IMR-90 (cell line): ENCODE results near the gene EME2. TPM values are rescaled to one million over a fixed set of nuclear protein-coding genes. Genes with fewer than 3 reads are reported as not detected.

Source experiments
- ATAC-seq: fragments of 200-7000 bp; cut with Tn5 transposase; 2 replicates; pipeline ENCODE4 v1.9.1; 2020; ENCODE audit warnings: low read depth, mild to moderate bottlenecking, moderate library complexity
- BruUV-seq: library from RNA; stranded (reverse); fragments of 400-500 nt; replicated peaks from 2 replicates; lab custom pipeline; 2021; lab: Mats Ljungman, UMichigan
- CTCF ChIA-PET: fragments of 300-600 bp; formaldehyde crosslinking; extraction: SDS; loops from one replicate; lab custom pipeline; 2021; ENCODE audit warnings: antibody characterized with exemption; lab: Yijun Ruan, JAX
- POLR2A ChIA-PET: fragments of 300-600 bp; sonication (Branson Sonifier 250); formaldehyde crosslinking; loops from one replicate; lab custom pipeline; 2022; ENCODE audit warnings: antibody characterized with exemption; ENCODE audit not compliant: unreplicated experiment; lab: Charles Lee
- DNase-seq: peaks from one replicate; pipeline ENCODE4 v3.0.0; 2013
- H2AFZ ChIP-seq: replicated peaks from 2 replicates; pipeline ENCODE3; 2013; ENCODE audit warnings: low read length, mild to moderate bottlenecking; ENCODE audit not compliant: poor library complexity
- H2AK5ac ChIP-seq: 2 replicates; pipeline ENCODE4 v1.6.1; 2013; ENCODE audit warnings: low read depth, low read length, inconsistent platforms
- H2AK9ac ChIP-seq: replicated peaks from 2 replicates; pipeline ENCODE3; 2013; ENCODE audit warnings: mild to moderate bottlenecking, low read depth, low read length, moderate library complexity; ENCODE audit not compliant: poor library complexity
- H2BK120ac ChIP-seq: 2 replicates; pipeline ENCODE4 v1.6.1; 2013; ENCODE audit warnings: low read depth, low read length, inconsistent platforms
- H2BK15ac ChIP-seq: 3 replicates; pipeline ENCODE4 v1.6.1; 2013; ENCODE audit warnings: low read depth, low read length, inconsistent platforms
- H2BK20ac ChIP-seq: 2 replicates; pipeline ENCODE4 v1.6.1; 2013; ENCODE audit warnings: low read depth, mild to moderate bottlenecking, inconsistent platforms, low read length, moderate library complexity
- H2BK5ac ChIP-seq: 2 replicates; pipeline ENCODE4 v1.6.1; 2013; ENCODE audit warnings: mild to moderate bottlenecking, low read depth, low read length, inconsistent platforms; ENCODE audit not compliant: poor library complexity, severe bottlenecking
- H3K14ac ChIP-seq: replicated peaks from 2 replicates; pipeline ENCODE4 v1.6.1; 2013; ENCODE audit warnings: low read depth, low read length, inconsistent platforms
- H3K18ac ChIP-seq: 2 replicates; pipeline ENCODE4 v1.6.1; 2013; ENCODE audit warnings: low read depth, low read length, control low read depth
- H3K23ac ChIP-seq: 2 replicates; pipeline ENCODE4 v1.6.1; 2013; ENCODE audit warnings: low read depth, low read length, inconsistent platforms
- H3K27ac ChIP-seq: 2 replicates; pipeline ENCODE4 v1.5.1; 2013; ENCODE audit warnings: mild to moderate bottlenecking, control low read depth, low read length; ENCODE audit not compliant: insufficient read depth
- H3K27me3 ChIP-seq: 2 replicates; pipeline ENCODE4 v1.6.1; 2013; ENCODE audit warnings: low read length; ENCODE audit not compliant: control insufficient read depth, insufficient read depth
- H3K36me3 ChIP-seq: 2 replicates; pipeline ENCODE4 v1.6.1; 2013; ENCODE audit warnings: low read length, mixed read lengths; ENCODE audit not compliant: control insufficient read depth, insufficient read depth
- H3K4ac ChIP-seq: 2 replicates; pipeline ENCODE4 v1.6.1; 2013; ENCODE audit warnings: low read depth, low read length, inconsistent platforms
- H3K4me1 ChIP-seq: 2 replicates; pipeline ENCODE4 v1.6.1; 2013; ENCODE audit warnings: low read length, mixed read lengths; ENCODE audit not compliant: control insufficient read depth, insufficient read depth
- H3K4me2 ChIP-seq: 2 replicates; pipeline ENCODE4 v1.6.1; 2013; ENCODE audit warnings: low read depth, mild to moderate bottlenecking, control low read depth, low read length, moderate library complexity
- H3K4me3 ChIP-seq: 2 replicates; pipeline ENCODE4 v1.5.1; 2013; ENCODE audit warnings: low read depth, mild to moderate bottlenecking, control low read depth, low read length, moderate library complexity; ENCODE audit not compliant: insufficient read depth
- H3K56ac ChIP-seq: 2 replicates; pipeline ENCODE4 v1.6.1; 2013; ENCODE audit warnings: low read length, inconsistent platforms; ENCODE audit not compliant: insufficient read depth; ENCODE audit errors: extremely low read depth
- H3K79me1 ChIP-seq, 2 experiments: 2 replicates each; pipeline ENCODE4 v1.6.1; 2013; ENCODE audit warnings: low read length in 2 of 2, inconsistent platforms in 1 of 2, low read depth in 1 of 2
- H3K9ac ChIP-seq: 2 replicates; pipeline ENCODE4 v1.6.1; 2013; ENCODE audit warnings: low read depth, low read length, control low read depth
- H3K9me1 ChIP-seq: 2 replicates; pipeline ENCODE4 v1.6.1; 2013; ENCODE audit warnings: low read length, inconsistent platforms; ENCODE audit not compliant: insufficient read depth
- H3K9me3 ChIP-seq: 2 replicates; pipeline ENCODE4 v1.6.1; 2013; ENCODE audit warnings: low read length; ENCODE audit not compliant: control insufficient read depth, insufficient read depth
- H4K20me1 ChIP-seq: 2 replicates; pipeline ENCODE4 v1.6.1; 2013; ENCODE audit warnings: low read length, inconsistent platforms; ENCODE audit not compliant: insufficient read depth
- H4K5ac ChIP-seq: 2 replicates; pipeline ENCODE4 v1.6.1; 2013; ENCODE audit warnings: mild to moderate bottlenecking, low read depth, low read length, control low read depth
- H4K8ac ChIP-seq, 2 experiments: 2 replicates each; pipeline ENCODE4 v1.6.1; 2013; ENCODE audit warnings: low read depth in 2 of 2, low read length in 2 of 2, control low read depth in 1 of 2, inconsistent platforms in 1 of 2
- H4K91ac ChIP-seq: 2 replicates; pipeline ENCODE4 v1.6.1; 2013; ENCODE audit warnings: low read depth, low read length, inconsistent platforms; ENCODE audit not compliant: insufficient read depth
- CEBPB ChIP-seq: IDR thresholded peaks from 2 replicates; pipeline ENCODE4 v1.6.1; 2012; ENCODE audit warnings: low read depth, low read length, improper control_type of control experiment
- FOS ChIP-seq: fragments of 150-350 bp; IDR thresholded peaks from 2 replicates; pipeline ENCODE4 v1.6.1; 2016; ENCODE audit warnings: low read depth, low read length
- MAFK ChIP-seq: IDR thresholded peaks from 2 replicates; pipeline ENCODE4 v1.6.1; 2012; ENCODE audit warnings: low read depth, low read length, improper control_type of control experiment
- MXI1 ChIP-seq: IDR thresholded peaks from 2 replicates; pipeline ENCODE4 v1.6.1; 2012; ENCODE audit warnings: low read depth, mild to moderate bottlenecking, low read length, moderate library complexity, borderline replicate concordance
- NFE2L2 ChIP-seq: fragments of 150-350 bp; IDR thresholded peaks from 2 replicates; pipeline ENCODE4 v1.6.1; 2016; ENCODE audit warnings: low read depth, mild to moderate bottlenecking, low read length
- RCOR1 ChIP-seq: IDR thresholded peaks from 2 replicates; pipeline ENCODE4 v1.6.1; 2012; ENCODE audit warnings: mild to moderate bottlenecking, low read length, improper control_type of control experiment; ENCODE audit not compliant: insufficient replicate concordance
- RFX5 ChIP-seq: IDR thresholded peaks from 2 replicates; pipeline ENCODE4 v1.8.0; 2012; ENCODE audit warnings: low read depth, mild to moderate bottlenecking, low read length, moderate library complexity
- SMC3 ChIP-seq: fragments of 150-350 bp; IDR thresholded peaks from 2 replicates; pipeline ENCODE4 v1.6.1; 2016; ENCODE audit warnings: low read depth, mild to moderate bottlenecking, antibody characterized with exemption, low read length, moderate library complexity
- USF2 ChIP-seq: fragments of 150-350 bp; IDR thresholded peaks from 2 replicates; pipeline ENCODE4 v1.6.1; 2017; ENCODE audit warnings: mild to moderate bottlenecking, antibody characterized with exemption, low read length, low read depth
- WGBS, 2 experiments: methylation state at CpG; one replicate each; pipeline versions ENCODE4 v1.1.5 to v1.1.7; 2013; ENCODE audit warnings: missing lambda C conversion rate in 2 of 2; ENCODE audit not compliant: insufficient read length in 1 of 2; ENCODE audit errors: extremely low coverage in 2 of 2; 5-methylcytosine and 5-hydroxymethylcytosine counted together
- dilution Hi-C: fragments of 300-500 bp; cut with HindIII; formaldehyde crosslinking; loops from one replicate; pipeline ENCODE4 v1.14.3; 2018; ENCODE audit warnings: low sequenced_read_pairs; ENCODE audit not compliant: unreplicated experiment
- in situ Hi-C: fragments of 300-500 bp; cut with MboI; formaldehyde crosslinking; loops from 3 replicates; pipeline ENCODE4 v1.14.3; 2019; ENCODE audit warnings: low sequenced_read_pairs, inconsistent platforms, mixed read lengths
- intact Hi-C: fragments of 100-400 bp; cut with micrococcal nuclease; formaldehyde crosslinking; loops from 2 replicates; pipeline ENCODE4 v1.10.0; 2022
- polyA plus RNA-seq, 3 experiments: library from polyadenylated mRNA; depleted of rRNA; stranded (reverse); fragments of >200 nt; gene quantifications; 2 replicates each; pipeline ENCODE4 v1.2.3, GENCODE V29; 2012; ENCODE audit warnings: low replicate concordance in 1 of 3
- total RNA-seq: library from RNA; depleted of rRNA; stranded (reverse); fragments of >200 nt; gene quantifications from 2 replicates; pipeline ENCODE4 v1.2.3, GENCODE V29; 2012

Gene EME2
- total and polyA plus RNA-seq, 2 of the 4 experiments (the other 2 are of a cell fraction): 1.3 to 9.6 TPM

DNA sequence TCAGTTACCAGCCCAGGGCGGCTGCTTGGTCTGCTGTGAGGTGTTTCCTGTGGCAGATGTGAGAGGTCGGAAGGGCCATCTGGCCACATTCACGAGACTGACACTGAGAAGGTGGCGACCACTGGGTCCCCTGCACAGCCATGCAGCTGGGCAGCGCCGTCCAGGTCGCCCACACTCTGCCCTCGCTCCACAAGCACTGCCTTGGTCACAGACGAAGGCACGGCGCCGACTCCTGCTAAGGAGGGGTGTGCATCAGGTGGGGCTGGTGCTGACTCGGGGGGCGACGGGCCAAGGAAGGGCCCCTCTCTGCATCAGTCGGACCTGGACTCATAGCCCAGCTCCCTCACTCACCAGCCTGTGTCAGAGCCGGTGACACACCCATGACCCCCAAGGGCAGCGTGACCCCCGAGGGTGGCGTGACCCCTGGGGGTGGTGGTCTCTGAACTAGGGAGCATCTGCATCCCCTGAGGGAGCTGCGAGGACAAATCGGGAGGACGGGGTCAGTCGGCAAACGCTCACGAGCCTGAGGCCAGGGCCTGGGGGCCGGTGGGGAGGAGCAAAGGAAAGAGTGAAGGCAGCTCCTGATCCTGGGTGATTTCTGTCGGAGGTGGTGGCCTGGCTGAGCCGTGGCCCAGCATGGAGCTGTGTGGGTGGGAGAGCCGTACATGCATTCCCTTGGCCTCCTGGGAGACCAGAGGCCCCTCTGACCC, 31.7 kb upstream of the EME2 start:
- Histone ChIP-seq H3K79me1 (peaks cover 25 to 58% of the 10 kb centered on the region in 2 experiments), H4K20me1 (peaks cover 44% of the 10 kb centered on the region), H3K9me1 (peaks cover 6% of the 10 kb centered on the region), H3K27me3 (no peaks in the 10 kb centered on the region), H3K14ac (no peak overlapping the region), H3K23ac (no peak overlapping the region), H3K4me1 (peaks cover 2% of the 10 kb centered on the region; the same call in 1 of the 2 replicates), H3K4ac (no peak overlapping the region), H3K9me3 (no peaks in the 10 kb centered on the region), H2AK5ac (no peak overlapping the region), H2BK20ac (no peak overlapping the region), H4K91ac (no peak overlapping the region), H2AK9ac (no peak overlapping the region), H4K5ac (no peak overlapping the region), H2BK5ac (no peak overlapping the region), H2BK120ac (no peak overlapping the region), H3K27ac (no peak overlapping the region), H4K8ac (no peak overlapping the region), H3K56ac (no peak overlapping the region), H3K9ac (no peak overlapping the region), H2AFZ (no peak overlapping the region), H3K36me3 (peaks cover 34% of the 10 kb centered on the region), H3K18ac (no peak overlapping the region), H2BK15ac (no peak overlapping the region), H3K4me2 (no peak overlapping the region), H3K4me3 (no peak overlapping the region)
- CTCF ChIA-PET: no interaction called here
- dilution Hi-C loops: no loop called here
- POLR2A ChIA-PET: no interaction called here
- no peak for TF ChIP-seq MXI1
- TF ChIP-seq NFE2L2: no peak
- TF ChIP-seq CEBPB: no peak
- TF ChIP-seq RFX5: no peak
- no peak for TF ChIP-seq RCOR1
- no peak for TF ChIP-seq MAFK
- TF ChIP-seq SMC3: no peak
- no peak for TF ChIP-seq FOS
- TF ChIP-seq USF2: no peak
- ATAC-seq (no peak), DNase-seq (no peak)
- BruUV-seq: no TSS peak
- intact Hi-C loops: no loop called here
- in situ Hi-C loops: no loop called here
- 97% methylated on average over 20 of the region's 30 CpGs; no CpG with 5 or more reads in 1 of the 2 experiments for WGBS, 2 experiments
